GM12801 (cell line): ENCODE data around the gene KIAA1671.

Experiments used
- TF ChIP-seq, protein P1 (sequence below): IDR thresholded peaks from one replicate; pipeline ENCODE4 v1.5.1; 2011; ENCODE audit warnings: control low read depth; ENCODE audit not compliant: insufficient read length; ENCODE audit errors: extremely low read depth

KIAA1671 gene

DNA sequence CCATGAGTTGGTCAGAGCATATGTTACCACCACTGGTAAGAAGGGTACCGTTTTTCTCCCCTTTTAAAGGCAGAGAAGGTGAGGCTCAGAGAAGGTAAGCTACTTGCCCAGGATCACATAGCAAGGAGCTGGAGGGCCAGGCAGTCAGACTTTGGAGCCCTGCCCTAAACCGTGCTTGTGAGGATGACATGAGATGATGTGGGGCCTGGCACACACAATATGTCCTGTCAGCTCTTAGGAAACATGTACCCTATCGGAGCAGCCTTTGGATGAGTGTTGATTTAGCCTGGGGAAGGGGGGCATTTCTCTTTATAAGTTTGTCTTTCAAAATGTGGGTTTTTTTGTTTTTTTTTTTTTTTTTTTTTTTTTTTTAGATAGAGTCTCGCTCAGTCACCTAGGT lies 146.7 kb downstream of the KIAA1671 start:
- TF ChIP-seq, protein P1, sequence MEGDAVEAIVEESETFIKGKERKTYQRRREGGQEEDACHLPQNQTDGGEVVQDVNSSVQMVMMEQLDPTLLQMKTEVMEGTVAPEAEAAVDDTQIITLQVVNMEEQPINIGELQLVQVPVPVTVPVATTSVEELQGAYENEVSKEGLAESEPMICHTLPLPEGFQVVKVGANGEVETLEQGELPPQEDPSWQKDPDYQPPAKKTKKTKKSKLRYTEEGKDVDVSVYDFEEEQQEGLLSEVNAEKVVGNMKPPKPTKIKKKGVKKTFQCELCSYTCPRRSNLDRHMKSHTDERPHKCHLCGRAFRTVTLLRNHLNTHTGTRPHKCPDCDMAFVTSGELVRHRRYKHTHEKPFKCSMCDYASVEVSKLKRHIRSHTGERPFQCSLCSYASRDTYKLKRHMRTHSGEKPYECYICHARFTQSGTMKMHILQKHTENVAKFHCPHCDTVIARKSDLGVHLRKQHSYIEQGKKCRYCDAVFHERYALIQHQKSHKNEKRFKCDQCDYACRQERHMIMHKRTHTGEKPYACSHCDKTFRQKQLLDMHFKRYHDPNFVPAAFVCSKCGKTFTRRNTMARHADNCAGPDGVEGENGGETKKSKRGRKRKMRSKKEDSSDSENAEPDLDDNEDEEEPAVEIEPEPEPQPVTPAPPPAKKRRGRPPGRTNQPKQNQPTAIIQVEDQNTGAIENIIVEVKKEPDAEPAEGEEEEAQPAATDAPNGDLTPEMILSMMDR: no peak

DNA sequence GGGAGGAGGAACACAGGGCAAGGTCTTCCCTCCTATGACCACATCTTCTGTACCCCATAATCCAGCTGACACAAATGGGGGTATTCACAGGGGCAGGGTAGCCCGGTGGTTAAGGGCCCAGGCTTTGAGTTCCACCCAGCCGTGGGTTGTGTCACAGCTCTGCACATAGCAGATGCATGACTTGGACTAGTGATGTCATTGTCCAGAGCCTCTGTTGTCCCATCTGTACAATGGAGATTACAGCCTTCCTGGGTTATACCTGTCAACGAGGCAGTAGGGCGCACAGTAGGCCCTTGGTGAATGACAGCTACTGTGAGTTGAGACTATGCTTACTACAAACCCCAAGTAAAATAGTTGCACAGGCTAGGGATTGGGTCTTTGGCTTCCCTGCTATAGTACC lies 147.9 kb downstream of the KIAA1671 start:
- TF ChIP-seq, protein P1: no peak

DNA sequence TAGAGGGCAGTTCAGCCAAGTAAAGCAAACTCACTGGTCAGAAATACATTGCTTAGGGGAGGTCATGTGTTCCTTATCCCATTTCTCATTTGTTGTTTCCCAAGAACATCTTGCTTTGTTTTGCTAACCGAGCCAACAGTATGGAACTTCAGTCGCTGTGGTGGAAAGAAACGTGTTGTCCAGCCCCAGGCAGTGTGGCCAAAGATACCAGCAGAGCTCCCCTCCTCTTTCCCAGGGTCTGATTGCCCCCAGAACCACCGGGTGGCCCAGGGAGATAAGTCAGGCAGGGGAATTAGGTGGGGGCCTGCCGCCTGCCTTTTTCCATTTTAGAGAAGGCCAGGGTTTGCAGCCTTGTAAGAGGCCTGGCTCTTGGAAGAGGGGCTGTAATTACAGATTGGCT lies 148.4 kb downstream of the KIAA1671 start:
- TF ChIP-seq, protein P1: no peak

DNA sequence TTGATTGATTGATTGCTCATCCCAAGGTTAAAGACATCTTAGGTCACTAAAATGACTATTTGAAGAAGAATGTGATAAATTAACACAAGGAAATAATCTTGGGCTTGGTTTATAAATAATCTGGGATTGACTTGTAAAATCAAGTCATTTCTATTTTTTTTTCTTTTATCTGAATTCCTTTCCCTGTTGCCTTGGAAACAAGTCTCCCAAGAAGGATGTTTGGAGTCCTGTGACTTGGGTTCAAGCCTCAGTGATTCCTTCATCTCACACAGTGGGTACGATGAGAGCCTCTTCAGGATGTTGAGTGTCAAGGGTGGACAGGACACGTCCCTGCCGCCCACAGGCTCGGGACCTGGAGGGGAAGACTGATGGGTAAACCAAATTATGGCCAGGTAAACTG lies 149.0 kb downstream of the KIAA1671 start:
- TF ChIP-seq, protein P1: no peak

DNA sequence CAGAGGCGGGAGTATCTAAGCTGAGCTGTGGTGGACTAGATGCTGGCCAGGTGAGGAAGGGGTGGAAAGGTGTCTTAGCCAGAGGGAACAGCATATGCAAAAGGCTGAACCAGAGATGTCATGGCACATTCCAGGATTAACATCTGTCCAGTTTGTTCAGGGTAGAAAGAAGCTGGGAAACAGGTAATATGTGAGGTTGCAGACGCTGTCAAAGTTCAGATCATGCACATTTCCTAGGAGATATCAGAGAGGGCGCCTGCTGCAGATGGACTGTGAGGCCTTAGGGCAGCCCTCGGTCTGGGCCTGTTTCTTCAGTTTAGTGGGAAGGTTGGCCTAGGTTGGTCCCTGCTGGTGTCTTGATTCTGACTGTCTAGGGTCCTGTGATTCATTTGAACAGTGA lies 149.5 kb downstream of the KIAA1671 start:
- TF ChIP-seq, protein P1: no peak

DNA sequence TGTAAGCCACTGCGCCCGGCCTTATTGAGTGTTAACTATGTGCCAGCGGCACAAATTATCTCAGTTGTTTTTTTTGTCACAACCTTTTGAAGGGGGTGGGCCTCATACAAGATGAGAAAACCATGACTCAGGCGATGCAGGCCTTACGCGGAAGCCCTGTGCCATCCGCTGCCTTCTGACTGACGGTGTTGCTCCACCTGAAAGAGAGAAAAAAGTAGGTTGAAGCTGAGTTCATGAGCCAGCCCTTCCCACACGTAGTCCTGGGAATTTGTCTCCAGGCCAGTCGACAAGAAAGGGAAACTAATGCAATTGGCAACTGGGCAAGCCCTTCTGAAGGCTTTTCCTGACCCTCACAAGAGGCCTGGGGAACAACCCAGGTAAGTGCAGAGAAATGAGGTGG lies 150.2 kb downstream of the KIAA1671 start:
- TF ChIP-seq, protein P1: no peak

DNA sequence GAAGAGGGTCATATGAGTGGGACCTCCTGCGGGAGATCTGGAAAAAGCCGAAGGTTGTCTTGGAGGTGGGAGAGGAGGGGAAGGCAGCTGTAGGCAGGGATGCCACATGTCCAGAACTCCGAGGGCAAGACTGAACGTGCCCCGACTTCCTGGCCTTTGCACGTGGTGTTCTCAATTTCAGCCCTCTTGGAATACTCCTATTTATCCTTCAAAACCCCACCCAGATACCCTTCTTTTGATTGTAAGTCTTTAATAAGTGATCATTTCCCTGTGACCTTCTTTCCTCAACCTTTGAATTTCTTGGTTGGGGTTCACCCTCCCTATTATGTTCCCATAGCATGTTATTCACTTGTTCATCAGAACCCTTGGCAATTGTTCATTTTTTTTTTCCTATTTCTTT lies 151.9 kb downstream of the KIAA1671 start:
- TF ChIP-seq, protein P1: no peak
